GM13976 (cell line): ENCODE data around the gene DNAL1.

Experiments
- DNase-seq: peaks from one replicate; pipeline ENCODE4 v3.0.0; 2012; ENCODE audit warnings: low spot score
- in situ Hi-C: fragments of 300-500 bp; cut with MboI; formaldehyde crosslinking; loops from one replicate; pipeline ENCODE4 v1.12.0; 2022; ENCODE audit warnings: low sequenced_read_pairs, mixed read lengths, inconsistent platforms; ENCODE audit not compliant: unreplicated experiment
- TF ChIP-seq, protein P1 (sequence below): IDR thresholded peaks from 2 replicates; pipeline ENCODE4 v1.5.1; 2012; ENCODE audit warnings: borderline replicate concordance, mild to moderate bottlenecking; ENCODE audit not compliant: insufficient read depth; ENCODE audit errors: extremely low read depth, missing control alignments, control extremely low read depth

The DNAL1 gene

DNA sequence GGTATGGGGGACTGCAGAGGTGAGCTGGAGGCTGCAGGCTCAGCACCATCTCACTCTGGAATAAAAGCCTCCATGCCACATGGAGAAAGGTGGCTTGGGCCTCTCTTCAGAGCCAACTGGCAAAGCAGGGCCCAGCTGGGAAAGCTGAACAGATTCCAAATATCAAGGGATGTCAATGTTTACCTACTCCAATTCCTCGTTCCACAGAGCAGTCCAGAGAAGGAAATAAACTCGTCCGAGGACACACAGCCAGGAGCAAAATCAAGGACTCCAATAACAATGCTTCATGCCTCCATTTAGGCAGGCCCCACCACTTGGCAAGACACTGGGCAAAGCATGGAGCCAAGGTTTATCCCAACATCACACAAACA lies 105.7 kb downstream of the DNAL1 start:
- TF ChIP-seq, protein P1, sequence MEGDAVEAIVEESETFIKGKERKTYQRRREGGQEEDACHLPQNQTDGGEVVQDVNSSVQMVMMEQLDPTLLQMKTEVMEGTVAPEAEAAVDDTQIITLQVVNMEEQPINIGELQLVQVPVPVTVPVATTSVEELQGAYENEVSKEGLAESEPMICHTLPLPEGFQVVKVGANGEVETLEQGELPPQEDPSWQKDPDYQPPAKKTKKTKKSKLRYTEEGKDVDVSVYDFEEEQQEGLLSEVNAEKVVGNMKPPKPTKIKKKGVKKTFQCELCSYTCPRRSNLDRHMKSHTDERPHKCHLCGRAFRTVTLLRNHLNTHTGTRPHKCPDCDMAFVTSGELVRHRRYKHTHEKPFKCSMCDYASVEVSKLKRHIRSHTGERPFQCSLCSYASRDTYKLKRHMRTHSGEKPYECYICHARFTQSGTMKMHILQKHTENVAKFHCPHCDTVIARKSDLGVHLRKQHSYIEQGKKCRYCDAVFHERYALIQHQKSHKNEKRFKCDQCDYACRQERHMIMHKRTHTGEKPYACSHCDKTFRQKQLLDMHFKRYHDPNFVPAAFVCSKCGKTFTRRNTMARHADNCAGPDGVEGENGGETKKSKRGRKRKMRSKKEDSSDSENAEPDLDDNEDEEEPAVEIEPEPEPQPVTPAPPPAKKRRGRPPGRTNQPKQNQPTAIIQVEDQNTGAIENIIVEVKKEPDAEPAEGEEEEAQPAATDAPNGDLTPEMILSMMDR: no peak
- no peak for DNase-seq
- in situ Hi-C loops: no loop called here

DNA sequence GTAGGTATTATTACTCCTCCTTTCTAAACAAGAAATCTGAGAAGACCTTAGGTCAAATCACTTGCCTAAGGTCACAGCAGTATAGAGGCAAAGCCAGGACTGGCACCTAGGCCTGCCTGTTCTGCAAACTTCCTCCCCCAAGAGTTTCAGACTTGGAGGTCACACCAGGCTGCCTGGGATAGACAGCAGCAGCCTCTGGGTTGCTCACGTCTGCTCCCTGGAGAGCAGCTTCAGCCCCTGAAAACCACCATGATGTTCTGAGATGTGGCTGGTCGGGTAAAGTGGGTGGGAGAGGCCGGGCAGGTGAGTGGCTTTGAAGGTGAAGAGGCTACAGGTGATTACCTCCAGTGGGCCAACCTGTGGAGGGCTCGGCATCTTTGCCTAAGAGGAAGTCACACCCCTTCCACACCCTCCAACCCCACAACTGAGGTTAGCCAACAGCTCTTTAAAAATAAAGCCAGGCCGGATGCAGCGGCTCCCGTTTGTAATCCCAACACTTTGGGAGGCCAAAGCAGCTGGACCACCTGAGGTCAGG lies 106.4 kb downstream of the DNAL1 start:
- no peak for DNase-seq
- in situ Hi-C loops: no loop called here
- TF ChIP-seq, protein P1: no peak

- in situ Hi-C loops: no loop called here
- no peak for DNase-seq
Observed at GRCh38 chr14:73752297-73752992, 107.7 kb downstream of the DNAL1 start.

More at GRCh38 chr14:73752297-73752992, 107.7 kb downstream of the DNAL1 start:
- TF ChIP-seq, protein P1: peak; percentile 24
